ENCODE measurements around the gene HABP2. TPM values are rescaled to one million over a fixed set of nuclear protein-coding genes. Genes with fewer than 3 reads are reported as not detected.

Gene HABP2
- total and polyA plus RNA-seq, 2 experiments from 2014 or later = not detected

GRCh38 chr10:113561214-113561613 is 8.4 kb downstream of the HABP2 start:
- Mint-ChIP-seq H3K27ac (no peak overlapping the region), H3K4me1 (peaks cover 42% of the 10 kb centered on the region), H3K9me3 (no peaks in the 10 kb centered on the region), H3K36me3 (ENCODE audit: low read depth) (no peaks in the 10 kb centered on the region; the same call in 2 of the 3 replicates), H3K4me3 (no peak overlapping the region), H3K27me3 (ENCODE audit: insufficient read depth, low read depth, poor library complexity) (peaks cover 78% of the 10 kb centered on the region)
- no peak overlapping the region for H3K27ac ChIP-seq (ENCODE audit: low read depth)
- no peak for ATAC-seq
- H3F3A ChIP-seq (replicated peaks; ENCODE audit: low read depth) = no peaks in the 10 kb centered on the region
- TF ChIP-seq, protein P1, sequence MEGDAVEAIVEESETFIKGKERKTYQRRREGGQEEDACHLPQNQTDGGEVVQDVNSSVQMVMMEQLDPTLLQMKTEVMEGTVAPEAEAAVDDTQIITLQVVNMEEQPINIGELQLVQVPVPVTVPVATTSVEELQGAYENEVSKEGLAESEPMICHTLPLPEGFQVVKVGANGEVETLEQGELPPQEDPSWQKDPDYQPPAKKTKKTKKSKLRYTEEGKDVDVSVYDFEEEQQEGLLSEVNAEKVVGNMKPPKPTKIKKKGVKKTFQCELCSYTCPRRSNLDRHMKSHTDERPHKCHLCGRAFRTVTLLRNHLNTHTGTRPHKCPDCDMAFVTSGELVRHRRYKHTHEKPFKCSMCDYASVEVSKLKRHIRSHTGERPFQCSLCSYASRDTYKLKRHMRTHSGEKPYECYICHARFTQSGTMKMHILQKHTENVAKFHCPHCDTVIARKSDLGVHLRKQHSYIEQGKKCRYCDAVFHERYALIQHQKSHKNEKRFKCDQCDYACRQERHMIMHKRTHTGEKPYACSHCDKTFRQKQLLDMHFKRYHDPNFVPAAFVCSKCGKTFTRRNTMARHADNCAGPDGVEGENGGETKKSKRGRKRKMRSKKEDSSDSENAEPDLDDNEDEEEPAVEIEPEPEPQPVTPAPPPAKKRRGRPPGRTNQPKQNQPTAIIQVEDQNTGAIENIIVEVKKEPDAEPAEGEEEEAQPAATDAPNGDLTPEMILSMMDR (conservative IDR thresholded peaks at IDR 0.05; ENCODE audit: low read depth in 2 of 2) = no peak
- no peak for TF ChIP-seq STAT1 (IDR thresholded peaks at IDR 0.05; ENCODE audit: unreplicated experiment)
- TF ChIP-seq NANOG (IDR thresholded peaks at IDR 0.05; ENCODE audit: borderline replicate concordance) = no peak
- TF ChIP-seq, protein P2, sequence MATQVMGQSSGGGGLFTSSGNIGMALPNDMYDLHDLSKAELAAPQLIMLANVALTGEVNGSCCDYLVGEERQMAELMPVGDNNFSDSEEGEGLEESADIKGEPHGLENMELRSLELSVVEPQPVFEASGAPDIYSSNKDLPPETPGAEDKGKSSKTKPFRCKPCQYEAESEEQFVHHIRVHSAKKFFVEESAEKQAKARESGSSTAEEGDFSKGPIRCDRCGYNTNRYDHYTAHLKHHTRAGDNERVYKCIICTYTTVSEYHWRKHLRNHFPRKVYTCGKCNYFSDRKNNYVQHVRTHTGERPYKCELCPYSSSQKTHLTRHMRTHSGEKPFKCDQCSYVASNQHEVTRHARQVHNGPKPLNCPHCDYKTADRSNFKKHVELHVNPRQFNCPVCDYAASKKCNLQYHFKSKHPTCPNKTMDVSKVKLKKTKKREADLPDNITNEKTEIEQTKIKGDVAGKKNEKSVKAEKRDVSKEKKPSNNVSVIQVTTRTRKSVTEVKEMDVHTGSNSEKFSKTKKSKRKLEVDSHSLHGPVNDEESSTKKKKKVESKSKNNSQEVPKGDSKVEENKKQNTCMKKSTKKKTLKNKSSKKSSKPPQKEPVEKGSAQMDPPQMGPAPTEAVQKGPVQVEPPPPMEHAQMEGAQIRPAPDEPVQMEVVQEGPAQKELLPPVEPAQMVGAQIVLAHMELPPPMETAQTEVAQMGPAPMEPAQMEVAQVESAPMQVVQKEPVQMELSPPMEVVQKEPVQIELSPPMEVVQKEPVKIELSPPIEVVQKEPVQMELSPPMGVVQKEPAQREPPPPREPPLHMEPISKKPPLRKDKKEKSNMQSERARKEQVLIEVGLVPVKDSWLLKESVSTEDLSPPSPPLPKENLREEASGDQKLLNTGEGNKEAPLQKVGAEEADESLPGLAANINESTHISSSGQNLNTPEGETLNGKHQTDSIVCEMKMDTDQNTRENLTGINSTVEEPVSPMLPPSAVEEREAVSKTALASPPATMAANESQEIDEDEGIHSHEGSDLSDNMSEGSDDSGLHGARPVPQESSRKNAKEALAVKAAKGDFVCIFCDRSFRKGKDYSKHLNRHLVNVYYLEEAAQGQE (IDR thresholded peaks at IDR 0.05; ENCODE audit: unreplicated experiment) = no peak
- no peak for TF ChIP-seq ZNF331 (CRISPR knock-in tag; IDR thresholded peaks at IDR 0.05; ENCODE audit: low read depth)
- no peak for TF ChIP-seq EZH2phosphoT487 (IDR thresholded peaks at IDR 0.05; ENCODE audit: unreplicated experiment)
- no peak for TF ChIP-seq POLR2AphosphoS5 (IDR thresholded peaks at IDR 0.05; ENCODE audit: low read depth)
- TF ChIP-seq EZH2 (IDR thresholded peaks at IDR 0.05; ENCODE audit: low read depth, unreplicated experiment) = no peak
- no peak for TF ChIP-seq CREB1 (CRISPR knock-in tag; IDR thresholded peaks at IDR 0.05; ENCODE audit: low read depth)
- no peaks in the 10 kb centered on the region for H3K36me3 ChIP-seq (ENCODE audit: insufficient read depth)
- DNase-seq (ENCODE audit: low spot score) = no peak
- H3K79me2 ChIP-seq (replicated peaks; ENCODE audit: insufficient read depth) = no peaks in the 10 kb centered on the region
- no peak overlapping the region for H3K4me3 ChIP-seq
- H3K4me1 ChIP-seq (ENCODE audit: insufficient read depth) = peaks cover 33% of the 10 kb centered on the region; the same call in 1 of the 2 replicates
- H2AFZ ChIP-seq = no peak overlapping the region
- H3K27me3 ChIP-seq (ENCODE audit: insufficient read depth) = peaks cover 75% of the 10 kb centered on the region
- H3K9me2 ChIP-seq (ENCODE audit: insufficient read depth) = no peaks in the 10 kb centered on the region
- no peak overlapping the region for H3K4me2 ChIP-seq
- H4K20me1 ChIP-seq (replicated peaks; ENCODE audit: insufficient read depth) = peaks cover 21% of the 10 kb centered on the region; the same call in 1 of the 2 replicates

- peaks cover 44% of the 10 kb centered on the region for H3K4me1 Mint-ChIP-seq
- no peak for ATAC-seq
- TF ChIP-seq CREB1 (CRISPR knock-in tag; IDR thresholded peaks at IDR 0.05; ENCODE audit: low read depth) (no peak), ZNF114 (CRISPR knock-in tag; IDR thresholded peaks at IDR 0.05) (no peak), ZNF331 (CRISPR knock-in tag; IDR thresholded peaks at IDR 0.05; ENCODE audit: low read depth) (no peak), NANOG (IDR thresholded peaks at IDR 0.05; ENCODE audit: borderline replicate concordance) (no peak)
- TF ChIP-seq, protein P3, sequence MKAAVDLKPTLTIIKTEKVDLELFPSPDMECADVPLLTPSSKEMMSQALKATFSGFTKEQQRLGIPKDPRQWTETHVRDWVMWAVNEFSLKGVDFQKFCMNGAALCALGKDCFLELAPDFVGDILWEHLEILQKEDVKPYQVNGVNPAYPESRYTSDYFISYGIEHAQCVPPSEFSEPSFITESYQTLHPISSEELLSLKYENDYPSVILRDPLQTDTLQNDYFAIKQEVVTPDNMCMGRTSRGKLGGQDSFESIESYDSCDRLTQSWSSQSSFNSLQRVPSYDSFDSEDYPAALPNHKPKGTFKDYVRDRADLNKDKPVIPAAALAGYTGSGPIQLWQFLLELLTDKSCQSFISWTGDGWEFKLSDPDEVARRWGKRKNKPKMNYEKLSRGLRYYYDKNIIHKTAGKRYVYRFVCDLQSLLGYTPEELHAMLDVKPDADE (IDR thresholded peaks at IDR 0.05) = no peak
These were observed 9.2 kb downstream of the HABP2 start for GRCh38 chr10:113562069-113562468.

More at GRCh38 chr10:113562069-113562468, 9.2 kb downstream of the HABP2 start:
- Histone ChIP-seq H4K20me1 (replicated peaks; ENCODE audit: insufficient read depth) (peaks cover 21% of the 10 kb centered on the region; the same call in 1 of the 2 replicates), H3K9me2 (ENCODE audit: insufficient read depth) (no peaks in the 10 kb centered on the region), H3K4me3 (no peak overlapping the region), H3K79me2 (replicated peaks; ENCODE audit: insufficient read depth) (no peaks in the 10 kb centered on the region), H3K4me2 (no peak overlapping the region), H3K36me3 (ENCODE audit: insufficient read depth) (no peaks in the 10 kb centered on the region), H3K4me1 (ENCODE audit: insufficient read depth) (peaks cover 33% of the 10 kb centered on the region; the same call in 1 of the 2 replicates), H3K27ac (ENCODE audit: low read depth) (no peak overlapping the region), H3K27me3 (ENCODE audit: insufficient read depth) (peaks cover 67% of the 10 kb centered on the region), H2AFZ (no peak overlapping the region), H3F3A (replicated peaks; ENCODE audit: low read depth) (no peaks in the 10 kb centered on the region)
- H3K36me3 Mint-ChIP-seq (ENCODE audit: low read depth) = no peaks in the 10 kb centered on the region; the same call in 2 of the 3 replicates
- H3K9me3 Mint-ChIP-seq = no peaks in the 10 kb centered on the region
- H3K27ac Mint-ChIP-seq = no peak overlapping the region
- H3K27me3 Mint-ChIP-seq (ENCODE audit: insufficient read depth, low read depth, poor library complexity) = peaks cover 69% of the 10 kb centered on the region
- H3K4me3 Mint-ChIP-seq = no peak overlapping the region
- no peak for DNase-seq (ENCODE audit: low spot score)

Measured in GM23338 (cell line).